Testis (tissue), 2 donors: Measurements from ENCODE around the gene CTU2.

Experiments used
- POLR2A ChIP-seq: fragments of 450-650 bp; IDR thresholded peaks from one replicate; pipeline ENCODE4 v1.6.1; 2017; ENCODE audit warnings: antibody characterized with exemption, mild to moderate bottlenecking, moderate library complexity
- TF ChIP-seq, protein P1 (sequence below), 3 experiments: fragments of 450-650 bp in 2 of 3; fragments of 200-600 bp in 1 of 3; sonication (generic) in 1 of 3; IDR thresholded peaks; one replicate each; pipeline ENCODE4 v1.5.1; 2016 to 2019; ENCODE audit warnings: antibody characterized with exemption in 3 of 3, mild to moderate bottlenecking in 2 of 3, moderate library complexity in 1 of 3

DNA sequence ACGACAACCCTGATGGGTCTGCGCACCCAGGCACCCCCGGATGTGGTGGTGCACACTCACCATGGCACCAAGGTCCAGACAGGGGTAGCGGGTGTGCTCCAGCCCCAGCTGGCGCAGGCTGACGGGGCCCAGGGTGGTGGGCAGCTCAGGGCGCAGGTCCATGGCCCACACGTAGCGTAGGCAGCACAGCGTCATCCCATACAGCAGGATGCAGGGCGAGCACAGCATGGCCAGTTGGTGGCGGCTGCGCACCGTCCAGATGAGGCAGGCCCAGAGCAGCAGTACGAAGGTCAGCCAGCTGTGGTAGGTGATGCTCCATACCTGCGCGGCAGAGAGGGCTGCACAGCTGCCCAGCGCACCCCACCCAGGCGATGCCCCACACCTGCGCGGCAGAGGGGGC lies 29.8 kb downstream of the CTU2 start:
- TF ChIP-seq POLR2A: no peak
- TF ChIP-seq, protein P1, sequence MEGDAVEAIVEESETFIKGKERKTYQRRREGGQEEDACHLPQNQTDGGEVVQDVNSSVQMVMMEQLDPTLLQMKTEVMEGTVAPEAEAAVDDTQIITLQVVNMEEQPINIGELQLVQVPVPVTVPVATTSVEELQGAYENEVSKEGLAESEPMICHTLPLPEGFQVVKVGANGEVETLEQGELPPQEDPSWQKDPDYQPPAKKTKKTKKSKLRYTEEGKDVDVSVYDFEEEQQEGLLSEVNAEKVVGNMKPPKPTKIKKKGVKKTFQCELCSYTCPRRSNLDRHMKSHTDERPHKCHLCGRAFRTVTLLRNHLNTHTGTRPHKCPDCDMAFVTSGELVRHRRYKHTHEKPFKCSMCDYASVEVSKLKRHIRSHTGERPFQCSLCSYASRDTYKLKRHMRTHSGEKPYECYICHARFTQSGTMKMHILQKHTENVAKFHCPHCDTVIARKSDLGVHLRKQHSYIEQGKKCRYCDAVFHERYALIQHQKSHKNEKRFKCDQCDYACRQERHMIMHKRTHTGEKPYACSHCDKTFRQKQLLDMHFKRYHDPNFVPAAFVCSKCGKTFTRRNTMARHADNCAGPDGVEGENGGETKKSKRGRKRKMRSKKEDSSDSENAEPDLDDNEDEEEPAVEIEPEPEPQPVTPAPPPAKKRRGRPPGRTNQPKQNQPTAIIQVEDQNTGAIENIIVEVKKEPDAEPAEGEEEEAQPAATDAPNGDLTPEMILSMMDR (IDR thresholded peaks at IDR 0.05): no peak
